OCI-LY1 (cell line): ENCODE measurements around the gene NACC1.

Experiments
- EZH2 ChIP-seq: fragments of 200-600 bp; sonication (generic), shearing (Covaris generic); IDR thresholded peaks from 2 replicates; pipeline ENCODE4 v1.8.0; 2017; ENCODE audit warnings: borderline replicate concordance, mixed run types, mild to moderate bottlenecking, antibody characterized with exemption, low read length, moderate library complexity, mixed read lengths
- TF ChIP-seq, protein P1 (sequence below): fragments of 200-600 bp; sonication (generic), shearing (Covaris generic); IDR thresholded peaks from 2 replicates; pipeline ENCODE4 v1.5.1; 2017; ENCODE audit warnings: mild to moderate bottlenecking, antibody characterized with exemption, low read length, moderate library complexity, mixed read lengths

DNA sequence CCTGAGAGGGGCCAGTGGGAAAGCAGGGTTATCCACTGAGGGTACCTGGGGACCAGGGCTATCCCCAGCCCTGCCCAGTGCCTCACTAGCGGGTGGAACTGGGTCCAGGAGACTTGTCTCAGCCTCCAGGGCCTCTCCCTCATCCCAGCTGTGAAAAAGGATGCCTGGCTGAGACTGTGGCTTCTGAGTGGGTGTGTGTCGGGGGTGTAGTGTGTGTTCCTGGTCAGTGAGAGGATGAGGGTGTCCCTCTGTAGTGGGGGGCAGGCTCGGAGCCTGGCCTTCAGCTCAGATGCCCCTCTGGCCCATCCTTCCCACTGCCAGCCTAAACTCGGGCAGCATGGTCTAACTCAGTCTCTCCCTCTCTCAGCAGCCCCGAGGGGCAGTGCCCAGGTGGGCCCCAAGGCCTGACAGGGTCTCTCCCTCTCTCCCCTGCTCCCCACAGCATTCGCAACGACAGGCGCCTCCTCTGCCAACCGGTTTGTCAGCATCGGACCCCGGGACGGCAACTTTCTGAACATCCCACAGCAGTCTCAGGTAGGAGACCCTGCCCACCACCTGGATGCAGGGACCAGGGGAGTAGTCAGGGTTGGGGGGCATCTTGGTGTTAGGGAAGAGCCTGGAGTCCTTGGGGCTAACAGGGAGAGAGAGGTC, 28.1 kb upstream of the NACC1 start:
- TF ChIP-seq, protein P1, sequence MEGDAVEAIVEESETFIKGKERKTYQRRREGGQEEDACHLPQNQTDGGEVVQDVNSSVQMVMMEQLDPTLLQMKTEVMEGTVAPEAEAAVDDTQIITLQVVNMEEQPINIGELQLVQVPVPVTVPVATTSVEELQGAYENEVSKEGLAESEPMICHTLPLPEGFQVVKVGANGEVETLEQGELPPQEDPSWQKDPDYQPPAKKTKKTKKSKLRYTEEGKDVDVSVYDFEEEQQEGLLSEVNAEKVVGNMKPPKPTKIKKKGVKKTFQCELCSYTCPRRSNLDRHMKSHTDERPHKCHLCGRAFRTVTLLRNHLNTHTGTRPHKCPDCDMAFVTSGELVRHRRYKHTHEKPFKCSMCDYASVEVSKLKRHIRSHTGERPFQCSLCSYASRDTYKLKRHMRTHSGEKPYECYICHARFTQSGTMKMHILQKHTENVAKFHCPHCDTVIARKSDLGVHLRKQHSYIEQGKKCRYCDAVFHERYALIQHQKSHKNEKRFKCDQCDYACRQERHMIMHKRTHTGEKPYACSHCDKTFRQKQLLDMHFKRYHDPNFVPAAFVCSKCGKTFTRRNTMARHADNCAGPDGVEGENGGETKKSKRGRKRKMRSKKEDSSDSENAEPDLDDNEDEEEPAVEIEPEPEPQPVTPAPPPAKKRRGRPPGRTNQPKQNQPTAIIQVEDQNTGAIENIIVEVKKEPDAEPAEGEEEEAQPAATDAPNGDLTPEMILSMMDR: no peak
- TF ChIP-seq EZH2: no peak
